Ishikawa (cell line): ENCODE measurements around the gene ERICH4.

Experiments
- CEBPB ChIP-seq: IDR thresholded peaks from 2 replicates; pipeline ENCODE4 v1.6.1; 2012
- CREB1 ChIP-seq: IDR thresholded peaks from 2 replicates; pipeline ENCODE4 v1.6.1; 2012; ENCODE audit warnings: low read depth
- EGR1 ChIP-seq: IDR thresholded peaks from 2 replicates; pipeline ENCODE4 v1.6.1; 2012
- EP300 ChIP-seq: IDR thresholded peaks from 2 replicates; pipeline ENCODE4 v1.6.1; 2012; ENCODE audit warnings: borderline replicate concordance
- FOXM1 ChIP-seq: IDR thresholded peaks from 2 replicates; pipeline ENCODE4 v1.6.1; 2012; ENCODE audit warnings: low read depth, borderline replicate concordance
- MAX ChIP-seq: IDR thresholded peaks from 2 replicates; pipeline ENCODE4 v1.6.1; 2012
- NFIC ChIP-seq: IDR thresholded peaks from 2 replicates; pipeline ENCODE4 v1.6.1; 2012
- RAD21 ChIP-seq: IDR thresholded peaks from 2 replicates; pipeline ENCODE4 v1.6.1; 2012; ENCODE audit warnings: low read depth
- TAF1 ChIP-seq: IDR thresholded peaks from 2 replicates; pipeline ENCODE4 v1.6.1; 2012; ENCODE audit warnings: low read depth, mild to moderate bottlenecking
- YY1 ChIP-seq: IDR thresholded peaks from 2 replicates; pipeline ENCODE4 v1.6.1; 2012; ENCODE audit warnings: low read depth
- TF ChIP-seq, protein P1 (sequence below): IDR thresholded peaks from 2 replicates; pipeline ENCODE4 v1.6.1; 2012; ENCODE audit warnings: low read depth, mild to moderate bottlenecking

DNA sequence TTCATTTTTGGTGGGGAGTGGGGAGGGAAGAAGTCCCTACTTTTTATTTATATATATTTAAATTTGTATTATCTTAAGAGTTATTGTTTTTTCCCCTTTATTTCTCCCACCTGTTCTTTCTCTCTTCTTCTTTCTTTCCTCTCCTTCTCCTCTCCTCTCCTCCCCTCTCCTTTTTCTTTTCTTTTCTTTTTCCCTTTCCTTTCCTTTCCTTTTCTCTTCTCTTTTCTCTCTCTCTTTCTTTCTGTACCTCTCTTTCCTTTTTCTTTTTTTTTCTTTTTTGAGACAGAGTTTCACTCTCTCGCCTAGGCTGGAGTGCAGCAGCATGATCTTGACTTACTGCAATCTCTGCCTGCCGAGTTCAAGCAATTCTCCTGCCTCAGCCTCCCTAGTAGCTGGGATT lies 43.4 kb upstream of the ERICH4 start:
- TF ChIP-seq CEBPB (no peak), EP300 (no peak), YY1 (no peak), NFIC (no peak), MAX (no peak), FOXM1 (no peak), CREB1 (no peak), RAD21 (no peak), EGR1 (no peak), TAF1 (no peak)
- TF ChIP-seq, protein P1, sequence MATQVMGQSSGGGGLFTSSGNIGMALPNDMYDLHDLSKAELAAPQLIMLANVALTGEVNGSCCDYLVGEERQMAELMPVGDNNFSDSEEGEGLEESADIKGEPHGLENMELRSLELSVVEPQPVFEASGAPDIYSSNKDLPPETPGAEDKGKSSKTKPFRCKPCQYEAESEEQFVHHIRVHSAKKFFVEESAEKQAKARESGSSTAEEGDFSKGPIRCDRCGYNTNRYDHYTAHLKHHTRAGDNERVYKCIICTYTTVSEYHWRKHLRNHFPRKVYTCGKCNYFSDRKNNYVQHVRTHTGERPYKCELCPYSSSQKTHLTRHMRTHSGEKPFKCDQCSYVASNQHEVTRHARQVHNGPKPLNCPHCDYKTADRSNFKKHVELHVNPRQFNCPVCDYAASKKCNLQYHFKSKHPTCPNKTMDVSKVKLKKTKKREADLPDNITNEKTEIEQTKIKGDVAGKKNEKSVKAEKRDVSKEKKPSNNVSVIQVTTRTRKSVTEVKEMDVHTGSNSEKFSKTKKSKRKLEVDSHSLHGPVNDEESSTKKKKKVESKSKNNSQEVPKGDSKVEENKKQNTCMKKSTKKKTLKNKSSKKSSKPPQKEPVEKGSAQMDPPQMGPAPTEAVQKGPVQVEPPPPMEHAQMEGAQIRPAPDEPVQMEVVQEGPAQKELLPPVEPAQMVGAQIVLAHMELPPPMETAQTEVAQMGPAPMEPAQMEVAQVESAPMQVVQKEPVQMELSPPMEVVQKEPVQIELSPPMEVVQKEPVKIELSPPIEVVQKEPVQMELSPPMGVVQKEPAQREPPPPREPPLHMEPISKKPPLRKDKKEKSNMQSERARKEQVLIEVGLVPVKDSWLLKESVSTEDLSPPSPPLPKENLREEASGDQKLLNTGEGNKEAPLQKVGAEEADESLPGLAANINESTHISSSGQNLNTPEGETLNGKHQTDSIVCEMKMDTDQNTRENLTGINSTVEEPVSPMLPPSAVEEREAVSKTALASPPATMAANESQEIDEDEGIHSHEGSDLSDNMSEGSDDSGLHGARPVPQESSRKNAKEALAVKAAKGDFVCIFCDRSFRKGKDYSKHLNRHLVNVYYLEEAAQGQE = no peak
